ENCODE results near the gene CD47.

GRCh38 chr3:108013141-108014055 is 77.4 kb downstream of the CD47 start:
- no peak for TF ChIP-seq CTCF (IDR thresholded peaks at IDR 0.05)
- no peak for TF ChIP-seq POLR2A (IDR thresholded peaks at IDR 0.05)
- TF ChIP-seq EP300 (IDR thresholded peaks at IDR 0.05) = no peak
- no peak for TF ChIP-seq POLR2AphosphoS5 (IDR thresholded peaks at IDR 0.05)
